Vagina (tissue), 2 donors: ENCODE measurements around the gene KCNK4.

Experiments
- POLR2A ChIP-seq, 2 donors: fragments of 450-650 bp; IDR thresholded peaks; one replicate each; pipeline ENCODE4 v1.6.1; 2017; ENCODE audit warnings: antibody characterized with exemption in 2 of 2, mild to moderate bottlenecking in 2 of 2, moderate library complexity in 2 of 2
- POLR2AphosphoS5 ChIP-seq, 2 donors: sonication (generic); formaldehyde crosslinking; IDR thresholded peaks; one replicate each; pipeline ENCODE4 v1.9.0; 2017; ENCODE audit warnings: antibody characterized with exemption in 2 of 2, mild to moderate bottlenecking in 2 of 2, low read depth in 1 of 2; ENCODE audit not compliant: insufficient read depth in 1 of 2

DNA sequence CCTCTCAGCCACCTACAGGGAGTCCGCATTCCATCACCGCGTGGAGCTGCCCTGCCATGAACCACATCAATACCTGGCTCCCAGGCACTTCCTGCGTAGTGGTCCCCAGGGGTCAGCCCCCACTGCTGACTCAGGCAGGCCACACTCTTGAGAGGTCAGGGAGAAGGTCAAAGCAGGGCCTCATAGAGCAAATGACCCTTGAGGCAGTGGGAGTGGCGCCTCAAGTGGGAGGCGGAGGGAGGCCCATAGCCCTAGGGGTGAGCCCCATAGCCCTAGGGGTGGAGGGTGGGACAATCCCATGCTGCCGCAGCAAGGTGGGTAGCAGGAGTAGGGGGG, 31.8 kb downstream of the KCNK4 start:
- TF ChIP-seq POLR2AphosphoS5 (IDR thresholded peaks at IDR 0.05; ENCODE audit: insufficient read depth in 1 of 2, low read depth in 1 of 2) (no peak), POLR2A (IDR thresholded peaks at IDR 0.05) (no peak)
